Measurements from ENCODE around the gene TMEM150C.

GRCh38 chr4:82611527-82611926 is 49.7 kb upstream of the TMEM150C start:
- no peak for TF ChIP-seq EZH2phosphoT487 (IDR thresholded peaks at IDR 0.05; ENCODE audit: insufficient read depth, low read depth)
- no peak for TF ChIP-seq EZH2 (IDR thresholded peaks at IDR 0.05; ENCODE audit: insufficient read depth, poor library complexity, severe bottlenecking)
